IMR-90 (cell line): Measurements from ENCODE around the gene GNAO1. TPM values are rescaled to one million over a fixed set of nuclear protein-coding genes. Genes with fewer than 3 reads are reported as not detected.

ENCODE experiments used
- ATAC-seq: fragments of 200-7000 bp; cut with Tn5 transposase; 2 replicates; pipeline ENCODE4 v1.9.1; 2020; ENCODE audit warnings: low read depth, mild to moderate bottlenecking, moderate library complexity
- BruUV-seq: library from RNA; stranded (reverse); fragments of 400-500 nt; replicated peaks from 2 replicates; lab custom pipeline; 2021; lab: Mats Ljungman, UMichigan
- CTCF ChIA-PET: fragments of 300-600 bp; formaldehyde crosslinking; extraction: SDS; loops from one replicate; lab custom pipeline; 2021; ENCODE audit warnings: antibody characterized with exemption; lab: Yijun Ruan, JAX
- POLR2A ChIA-PET: fragments of 300-600 bp; sonication (Branson Sonifier 250); formaldehyde crosslinking; loops from one replicate; lab custom pipeline; 2022; ENCODE audit warnings: antibody characterized with exemption; ENCODE audit not compliant: unreplicated experiment; lab: Charles Lee
- DNase-seq: peaks from one replicate; pipeline ENCODE4 v3.0.0; 2013
- H2AFZ ChIP-seq: replicated peaks from 2 replicates; pipeline ENCODE3; 2013; ENCODE audit warnings: low read length, mild to moderate bottlenecking; ENCODE audit not compliant: poor library complexity
- H2AK5ac ChIP-seq: 2 replicates; pipeline ENCODE4 v1.6.1; 2013; ENCODE audit warnings: low read depth, low read length, inconsistent platforms
- H2AK9ac ChIP-seq: replicated peaks from 2 replicates; pipeline ENCODE3; 2013; ENCODE audit warnings: mild to moderate bottlenecking, low read depth, low read length, moderate library complexity; ENCODE audit not compliant: poor library complexity
- H2BK120ac ChIP-seq: 2 replicates; pipeline ENCODE4 v1.6.1; 2013; ENCODE audit warnings: low read depth, low read length, inconsistent platforms
- H2BK15ac ChIP-seq: 3 replicates; pipeline ENCODE4 v1.6.1; 2013; ENCODE audit warnings: low read depth, low read length, inconsistent platforms
- H2BK20ac ChIP-seq: 2 replicates; pipeline ENCODE4 v1.6.1; 2013; ENCODE audit warnings: low read depth, mild to moderate bottlenecking, inconsistent platforms, low read length, moderate library complexity
- H2BK5ac ChIP-seq: 2 replicates; pipeline ENCODE4 v1.6.1; 2013; ENCODE audit warnings: mild to moderate bottlenecking, low read depth, low read length, inconsistent platforms; ENCODE audit not compliant: poor library complexity, severe bottlenecking
- H3K14ac ChIP-seq: replicated peaks from 2 replicates; pipeline ENCODE4 v1.6.1; 2013; ENCODE audit warnings: low read depth, low read length, inconsistent platforms
- H3K18ac ChIP-seq: 2 replicates; pipeline ENCODE4 v1.6.1; 2013; ENCODE audit warnings: low read depth, low read length, control low read depth
- H3K23ac ChIP-seq: 2 replicates; pipeline ENCODE4 v1.6.1; 2013; ENCODE audit warnings: low read depth, low read length, inconsistent platforms
- H3K27ac ChIP-seq: 2 replicates; pipeline ENCODE4 v1.5.1; 2013; ENCODE audit warnings: mild to moderate bottlenecking, control low read depth, low read length; ENCODE audit not compliant: insufficient read depth
- H3K27me3 ChIP-seq: 2 replicates; pipeline ENCODE4 v1.6.1; 2013; ENCODE audit warnings: low read length; ENCODE audit not compliant: control insufficient read depth, insufficient read depth
- H3K36me3 ChIP-seq: 2 replicates; pipeline ENCODE4 v1.6.1; 2013; ENCODE audit warnings: low read length, mixed read lengths; ENCODE audit not compliant: control insufficient read depth, insufficient read depth
- H3K4ac ChIP-seq: 2 replicates; pipeline ENCODE4 v1.6.1; 2013; ENCODE audit warnings: low read depth, low read length, inconsistent platforms
- H3K4me1 ChIP-seq: 2 replicates; pipeline ENCODE4 v1.6.1; 2013; ENCODE audit warnings: low read length, mixed read lengths; ENCODE audit not compliant: control insufficient read depth, insufficient read depth
- H3K4me2 ChIP-seq: 2 replicates; pipeline ENCODE4 v1.6.1; 2013; ENCODE audit warnings: low read depth, mild to moderate bottlenecking, control low read depth, low read length, moderate library complexity
- H3K4me3 ChIP-seq: 2 replicates; pipeline ENCODE4 v1.5.1; 2013; ENCODE audit warnings: low read depth, mild to moderate bottlenecking, control low read depth, low read length, moderate library complexity; ENCODE audit not compliant: insufficient read depth
- H3K56ac ChIP-seq: 2 replicates; pipeline ENCODE4 v1.6.1; 2013; ENCODE audit warnings: low read length, inconsistent platforms; ENCODE audit not compliant: insufficient read depth; ENCODE audit errors: extremely low read depth
- H3K79me1 ChIP-seq, 2 experiments: 2 replicates each; pipeline ENCODE4 v1.6.1; 2013; ENCODE audit warnings: low read length in 2 of 2, inconsistent platforms in 1 of 2, low read depth in 1 of 2
- H3K9ac ChIP-seq: 2 replicates; pipeline ENCODE4 v1.6.1; 2013; ENCODE audit warnings: low read depth, low read length, control low read depth
- H3K9me1 ChIP-seq: 2 replicates; pipeline ENCODE4 v1.6.1; 2013; ENCODE audit warnings: low read length, inconsistent platforms; ENCODE audit not compliant: insufficient read depth
- H3K9me3 ChIP-seq: 2 replicates; pipeline ENCODE4 v1.6.1; 2013; ENCODE audit warnings: low read length; ENCODE audit not compliant: control insufficient read depth, insufficient read depth
- H4K20me1 ChIP-seq: 2 replicates; pipeline ENCODE4 v1.6.1; 2013; ENCODE audit warnings: low read length, inconsistent platforms; ENCODE audit not compliant: insufficient read depth
- H4K5ac ChIP-seq: 2 replicates; pipeline ENCODE4 v1.6.1; 2013; ENCODE audit warnings: mild to moderate bottlenecking, low read depth, low read length, control low read depth
- H4K8ac ChIP-seq, 2 experiments: 2 replicates each; pipeline ENCODE4 v1.6.1; 2013; ENCODE audit warnings: low read depth in 2 of 2, low read length in 2 of 2, control low read depth in 1 of 2, inconsistent platforms in 1 of 2
- H4K91ac ChIP-seq: 2 replicates; pipeline ENCODE4 v1.6.1; 2013; ENCODE audit warnings: low read depth, low read length, inconsistent platforms; ENCODE audit not compliant: insufficient read depth
- BHLHE40 ChIP-seq: fragments of 150-350 bp; IDR thresholded peaks from 2 replicates; pipeline ENCODE4 v1.6.1; 2016; ENCODE audit warnings: mild to moderate bottlenecking, low read depth, low read length
- CEBPB ChIP-seq: IDR thresholded peaks from 2 replicates; pipeline ENCODE4 v1.6.1; 2012; ENCODE audit warnings: low read depth, low read length, improper control_type of control experiment
- CHD1 ChIP-seq: IDR thresholded peaks from 2 replicates; pipeline ENCODE4 v1.6.1; 2012; ENCODE audit warnings: low read depth, low read length, improper control_type of control experiment
- FOS ChIP-seq: fragments of 150-350 bp; IDR thresholded peaks from 2 replicates; pipeline ENCODE4 v1.6.1; 2016; ENCODE audit warnings: low read depth, low read length
- MAFK ChIP-seq: IDR thresholded peaks from 2 replicates; pipeline ENCODE4 v1.6.1; 2012; ENCODE audit warnings: low read depth, low read length, improper control_type of control experiment
- NFE2L2 ChIP-seq: fragments of 150-350 bp; IDR thresholded peaks from 2 replicates; pipeline ENCODE4 v1.6.1; 2016; ENCODE audit warnings: low read depth, mild to moderate bottlenecking, low read length
- RAD21 ChIP-seq: IDR thresholded peaks from 2 replicates; pipeline ENCODE4 v1.6.1; 2012; ENCODE audit warnings: low read length, improper control_type of control experiment
- RFX5 ChIP-seq: IDR thresholded peaks from 2 replicates; pipeline ENCODE4 v1.8.0; 2012; ENCODE audit warnings: low read depth, mild to moderate bottlenecking, low read length, moderate library complexity
- SMC3 ChIP-seq: fragments of 150-350 bp; IDR thresholded peaks from 2 replicates; pipeline ENCODE4 v1.6.1; 2016; ENCODE audit warnings: low read depth, mild to moderate bottlenecking, antibody characterized with exemption, low read length, moderate library complexity
- WGBS, 2 experiments: methylation state at CpG; one replicate each; pipeline versions ENCODE4 v1.1.5 to v1.1.7; 2013; ENCODE audit warnings: missing lambda C conversion rate in 2 of 2; ENCODE audit not compliant: insufficient read length in 1 of 2; ENCODE audit errors: extremely low coverage in 2 of 2; 5-methylcytosine and 5-hydroxymethylcytosine counted together
- dilution Hi-C: fragments of 300-500 bp; cut with HindIII; formaldehyde crosslinking; loops from one replicate; pipeline ENCODE4 v1.14.3; 2018; ENCODE audit warnings: low sequenced_read_pairs; ENCODE audit not compliant: unreplicated experiment
- in situ Hi-C: fragments of 300-500 bp; cut with MboI; formaldehyde crosslinking; loops from 3 replicates; pipeline ENCODE4 v1.14.3; 2019; ENCODE audit warnings: low sequenced_read_pairs, inconsistent platforms, mixed read lengths
- intact Hi-C: fragments of 100-400 bp; cut with micrococcal nuclease; formaldehyde crosslinking; loops from 2 replicates; pipeline ENCODE4 v1.10.0; 2022
- polyA plus RNA-seq, 3 experiments: library from polyadenylated mRNA; depleted of rRNA; stranded (reverse); fragments of >200 nt; gene quantifications; 2 replicates each; pipeline ENCODE4 v1.2.3, GENCODE V29; 2012; ENCODE audit warnings: low replicate concordance in 1 of 3
- total RNA-seq: library from RNA; depleted of rRNA; stranded (reverse); fragments of >200 nt; gene quantifications from 2 replicates; pipeline ENCODE4 v1.2.3, GENCODE V29; 2012
- TF ChIP-seq, protein P1 (sequence below): fragments of 150-350 bp; IDR thresholded peaks from 2 replicates; pipeline ENCODE4 v1.6.1; 2017; ENCODE audit warnings: mild to moderate bottlenecking, antibody characterized with exemption, low read length, low read depth
- TF ChIP-seq, protein P2 (sequence below): conservative IDR thresholded peaks from 2 replicates; pipeline ENCODE4 v1.5.1; 2012; ENCODE audit warnings: mild to moderate bottlenecking, low read depth, low read length, improper control_type of control experiment

The GNAO1 gene
- total and polyA plus RNA-seq, 2 of the 4 experiments (the other 2 are of a cell fraction) = under 0.01 to 0.07 TPM

DNA sequence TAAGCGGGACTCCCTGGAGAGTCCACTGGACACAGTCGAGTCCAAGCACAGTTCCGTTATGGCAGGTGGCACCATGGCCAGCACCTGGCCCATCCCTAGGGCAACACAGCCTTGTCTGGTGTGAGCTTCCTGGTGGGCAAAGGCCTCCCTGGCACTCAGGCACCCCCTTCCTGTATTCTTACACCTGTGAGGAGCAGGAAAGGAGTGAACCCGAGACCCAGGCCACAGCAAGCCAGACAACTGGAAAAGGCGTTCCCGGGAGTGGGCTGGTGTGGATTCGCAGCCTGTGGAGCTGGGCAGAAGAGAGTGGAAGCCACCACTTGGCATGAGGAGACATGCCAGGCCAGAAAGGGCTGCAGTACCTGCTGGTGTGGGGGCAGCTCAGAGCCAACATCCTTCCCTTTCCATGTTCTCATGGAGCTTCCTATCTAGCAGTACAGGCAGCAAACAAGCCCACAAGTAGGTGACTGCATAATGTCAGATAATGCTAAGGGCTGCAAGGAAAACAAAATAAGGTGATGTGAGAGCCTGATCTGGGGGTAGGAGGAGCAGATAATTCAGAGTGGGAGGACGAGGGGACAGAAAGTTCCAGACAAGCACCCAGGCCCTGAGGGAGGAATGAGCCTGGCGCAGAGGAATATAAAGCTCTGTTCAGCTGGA lies 87.0 kb downstream of the GNAO1 start:
- H2BK15ac ChIP-seq = no peak overlapping the region
- no peak overlapping the region for H3K4me2 ChIP-seq
- H4K5ac ChIP-seq = no peak overlapping the region
- no peak overlapping the region for H3K27ac ChIP-seq
- H3K9ac ChIP-seq = no peak overlapping the region
- H2AK5ac ChIP-seq = no peak overlapping the region
- no peak for TF ChIP-seq CEBPB
- no peak for TF ChIP-seq RFX5
- TF ChIP-seq, protein P1, sequence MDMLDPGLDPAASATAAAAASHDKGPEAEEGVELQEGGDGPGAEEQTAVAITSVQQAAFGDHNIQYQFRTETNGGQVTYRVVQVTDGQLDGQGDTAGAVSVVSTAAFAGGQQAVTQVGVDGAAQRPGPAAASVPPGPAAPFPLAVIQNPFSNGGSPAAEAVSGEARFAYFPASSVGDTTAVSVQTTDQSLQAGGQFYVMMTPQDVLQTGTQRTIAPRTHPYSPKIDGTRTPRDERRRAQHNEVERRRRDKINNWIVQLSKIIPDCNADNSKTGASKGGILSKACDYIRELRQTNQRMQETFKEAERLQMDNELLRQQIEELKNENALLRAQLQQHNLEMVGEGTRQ = no peak
- no peak for TF ChIP-seq RAD21
- TF ChIP-seq FOS = no peak
- no peak for TF ChIP-seq NFE2L2
- no peak for TF ChIP-seq MAFK
- no peak for TF ChIP-seq CHD1
- no peak for TF ChIP-seq BHLHE40
- TF ChIP-seq SMC3 = no peak
- TF ChIP-seq, protein P2, sequence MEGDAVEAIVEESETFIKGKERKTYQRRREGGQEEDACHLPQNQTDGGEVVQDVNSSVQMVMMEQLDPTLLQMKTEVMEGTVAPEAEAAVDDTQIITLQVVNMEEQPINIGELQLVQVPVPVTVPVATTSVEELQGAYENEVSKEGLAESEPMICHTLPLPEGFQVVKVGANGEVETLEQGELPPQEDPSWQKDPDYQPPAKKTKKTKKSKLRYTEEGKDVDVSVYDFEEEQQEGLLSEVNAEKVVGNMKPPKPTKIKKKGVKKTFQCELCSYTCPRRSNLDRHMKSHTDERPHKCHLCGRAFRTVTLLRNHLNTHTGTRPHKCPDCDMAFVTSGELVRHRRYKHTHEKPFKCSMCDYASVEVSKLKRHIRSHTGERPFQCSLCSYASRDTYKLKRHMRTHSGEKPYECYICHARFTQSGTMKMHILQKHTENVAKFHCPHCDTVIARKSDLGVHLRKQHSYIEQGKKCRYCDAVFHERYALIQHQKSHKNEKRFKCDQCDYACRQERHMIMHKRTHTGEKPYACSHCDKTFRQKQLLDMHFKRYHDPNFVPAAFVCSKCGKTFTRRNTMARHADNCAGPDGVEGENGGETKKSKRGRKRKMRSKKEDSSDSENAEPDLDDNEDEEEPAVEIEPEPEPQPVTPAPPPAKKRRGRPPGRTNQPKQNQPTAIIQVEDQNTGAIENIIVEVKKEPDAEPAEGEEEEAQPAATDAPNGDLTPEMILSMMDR = no peak
- H3K4me1 ChIP-seq = no peaks in the 10 kb centered on the region
- no peaks in the 10 kb centered on the region for H3K9me1 ChIP-seq
- H4K8ac ChIP-seq = no peak overlapping the region
- H4K20me1 ChIP-seq = no peaks in the 10 kb centered on the region
- dilution Hi-C loops (no loop called here), intact Hi-C loops (no loop called here), in situ Hi-C loops (no loop called here)
- DNase-seq (no peak), ATAC-seq (no peak)
- H3K9me3 ChIP-seq = no peaks in the 10 kb centered on the region
- no TSS peak for BruUV-seq
- ChIA-PET CTCF (interaction anchor here (1.4 kb wide), 1 partner anchor 16 kb away, joined by 3 read pairs; no protein-coding TSS in a partner anchor), POLR2A (no interaction called here)
- H2AFZ ChIP-seq = no peak overlapping the region
- no peak overlapping the region for H3K23ac ChIP-seq
- H3K4ac ChIP-seq = no peak overlapping the region
- H2BK20ac ChIP-seq = no peak overlapping the region
- H2BK5ac ChIP-seq = no peak overlapping the region
- H2AK9ac ChIP-seq = no peak overlapping the region
- WGBS, 2 experiments = 79% methylated on average over 6 of the region's 9 CpGs; no CpG with 5 or more reads in 1 of the 2 experiments
- H3K14ac ChIP-seq = no peak overlapping the region
- no peak overlapping the region for H4K91ac ChIP-seq
- H3K79me1 ChIP-seq = no peaks in the 10 kb centered on the region
- H3K56ac ChIP-seq = no peak overlapping the region
- H3K4me3 ChIP-seq = no peak overlapping the region
- no peak overlapping the region for H3K18ac ChIP-seq
- H3K36me3 ChIP-seq = no peaks in the 10 kb centered on the region
- H2BK120ac ChIP-seq = no peak overlapping the region
- peaks cover 2% of the 10 kb centered on the region; the same call in 1 of the 2 replicates for H3K27me3 ChIP-seq
